CD4-positive, CD25-positive, alpha-beta regulatory T cell (primary cell): Measurements from ENCODE around the gene CLHC1. TPM values are rescaled to one million over a fixed set of nuclear protein-coding genes. Genes with fewer than 3 reads are reported as not detected.

ENCODE experiments used
- ATAC-seq, 2 donors: fragments of 150-1000 bp; cut with Tn5 transposase; one replicate each; pipeline ENCODE4 v1.10.0; 2021; ENCODE audit warnings: low read depth in 2 of 2, moderate number of reproducible peaks in 2 of 2, moderate library complexity in 1 of 2
- DNase-seq, 3 donors: peaks; one replicate each; pipeline versions ENCODE4 v3.0.0 to v3.0.0-alpha.2; 2012 to 2022; ENCODE audit warnings: mixed read lengths in 1 of 3
- H3K27ac ChIP-seq: one replicate; pipeline ENCODE4 v1.7.0; 2013; ENCODE audit warnings: mild to moderate bottlenecking, low read length; ENCODE audit not compliant: insufficient read depth, poor library complexity, severe bottlenecking
- H3K27me3 ChIP-seq: one replicate; pipeline ENCODE4 v1.7.0; 2013; ENCODE audit warnings: low read length; ENCODE audit not compliant: control insufficient read depth, insufficient read depth
- H3K36me3 ChIP-seq: one replicate; pipeline ENCODE4 v1.7.0; 2013; ENCODE audit warnings: mild to moderate bottlenecking, low read length, moderate library complexity; ENCODE audit not compliant: control insufficient read depth, insufficient read depth
- H3K4me1 ChIP-seq: 2 replicates; pipeline ENCODE4 v1.7.0; 2013; ENCODE audit warnings: mild to moderate bottlenecking, low read length; ENCODE audit not compliant: insufficient read depth, control insufficient read depth, poor library complexity, severe bottlenecking
- H3K4me3 ChIP-seq: one replicate; pipeline ENCODE4 v1.7.0; 2013; ENCODE audit warnings: low read depth, mild to moderate bottlenecking, low read length, moderate library complexity
- H3K9me3 ChIP-seq, 2 experiments: 1 replicate in 1 of 2; 2 replicates in 1 of 2; pipeline ENCODE4 v1.7.0; 2013; ENCODE audit warnings: low read length in 2 of 2, mild to moderate bottlenecking in 1 of 2, moderate library complexity in 1 of 2; ENCODE audit not compliant: control insufficient read depth in 2 of 2
- H3K27ac Mint-ChIP-seq, 3 donors: one replicate each; pipeline ENCODE4 v1.8.0; 2020 to 2022; ENCODE audit warnings: mild to moderate bottlenecking in 3 of 3, mixed read lengths in 3 of 3, moderate library complexity in 2 of 3
- H3K27me3 Mint-ChIP-seq: one replicate; pipeline ENCODE4 v1.8.0; 2022; ENCODE audit warnings: mild to moderate bottlenecking, mixed read lengths
- H3K36me3 Mint-ChIP-seq: one replicate; pipeline ENCODE4 v1.8.0; 2020; ENCODE audit warnings: mixed read lengths
- H3K4me1 Mint-ChIP-seq, 4 donors: one replicate each; pipeline ENCODE4 v1.8.0; 2020 to 2022; ENCODE audit warnings: mixed read lengths in 4 of 4, mild to moderate bottlenecking in 1 of 4
- H3K4me3 Mint-ChIP-seq, 4 donors: one replicate each; pipeline ENCODE4 v1.8.0; 2020 to 2022; ENCODE audit warnings: mild to moderate bottlenecking in 4 of 4, mixed read lengths in 4 of 4, moderate library complexity in 3 of 4
- H3K9me3 Mint-ChIP-seq, 7 donors: one replicate each; pipeline ENCODE4 v1.8.0; 2020 to 2022; ENCODE audit warnings: mixed read lengths in 7 of 7, mild to moderate bottlenecking in 3 of 7, moderate library complexity in 2 of 7
- polyA plus RNA-seq, 4 donors: library from polyadenylated mRNA; unstranded; fragments of 300-500 nt; fragmentation: Illumina TruSeq; gene quantifications; one replicate each; pipeline ENCODE4 v1.2.3, GENCODE V29; 2021
- total RNA-seq: library from RNA; stranded (reverse); gene quantifications from one replicate; pipeline ENCODE4 v1.2.3, GENCODE V29; 2022

CLHC1 gene
- total and polyA plus RNA-seq, 5 donors from 2014 or later, result 1.6 to 10.6 (median 2.1) TPM

DNA sequence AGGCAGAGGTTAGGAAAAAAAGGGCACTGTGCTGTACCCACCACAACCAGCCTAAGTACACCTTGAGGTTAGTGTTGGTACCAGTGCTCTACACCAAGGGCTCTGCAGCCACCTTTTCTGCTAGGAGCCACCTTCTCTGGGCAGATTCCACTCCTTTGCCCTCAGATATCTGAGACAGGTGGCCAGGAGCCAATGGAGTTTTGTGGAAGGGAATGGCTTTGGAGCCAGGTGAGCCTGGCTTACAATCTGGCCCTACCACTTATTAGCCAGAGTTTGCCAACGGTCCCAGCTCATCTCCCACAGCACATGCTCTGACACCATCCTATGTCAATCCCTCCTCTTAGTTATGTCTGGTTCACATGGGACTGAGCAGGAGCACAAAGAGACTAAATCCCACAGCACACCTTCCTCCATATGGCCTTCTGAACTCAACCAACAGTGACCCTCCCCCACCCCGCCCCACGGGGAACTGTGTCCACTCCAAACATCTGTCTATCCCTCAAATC lies 77.5 kb downstream of the CLHC1 start:
- H3K36me3 ChIP-seq, result no peaks in the 10 kb centered on the region
- no peak for ATAC-seq
- no peak for DNase-seq
- H3K27ac Mint-ChIP-seq, result peak overlapping the region in 1 of 3 donors; percentile 35
- no peak overlapping the region for H3K4me3 ChIP-seq
- no peaks in the 10 kb centered on the region for H3K36me3 Mint-ChIP-seq
- no peak overlapping the region for H3K4me3 Mint-ChIP-seq
- H3K9me3 ChIP-seq, result no peaks in the 10 kb centered on the region
- H3K27me3 ChIP-seq, result no peaks in the 10 kb centered on the region
- peaks cover 0 to 14% (median 4%) of the 10 kb centered on the region in 4 donors for H3K4me1 Mint-ChIP-seq
- H3K4me1 ChIP-seq, result no peaks in the 10 kb centered on the region
- H3K9me3 Mint-ChIP-seq, result no peaks in the 10 kb centered on the region
- H3K27me3 Mint-ChIP-seq, result no peaks in the 10 kb centered on the region
- no peak overlapping the region for H3K27ac ChIP-seq

DNA sequence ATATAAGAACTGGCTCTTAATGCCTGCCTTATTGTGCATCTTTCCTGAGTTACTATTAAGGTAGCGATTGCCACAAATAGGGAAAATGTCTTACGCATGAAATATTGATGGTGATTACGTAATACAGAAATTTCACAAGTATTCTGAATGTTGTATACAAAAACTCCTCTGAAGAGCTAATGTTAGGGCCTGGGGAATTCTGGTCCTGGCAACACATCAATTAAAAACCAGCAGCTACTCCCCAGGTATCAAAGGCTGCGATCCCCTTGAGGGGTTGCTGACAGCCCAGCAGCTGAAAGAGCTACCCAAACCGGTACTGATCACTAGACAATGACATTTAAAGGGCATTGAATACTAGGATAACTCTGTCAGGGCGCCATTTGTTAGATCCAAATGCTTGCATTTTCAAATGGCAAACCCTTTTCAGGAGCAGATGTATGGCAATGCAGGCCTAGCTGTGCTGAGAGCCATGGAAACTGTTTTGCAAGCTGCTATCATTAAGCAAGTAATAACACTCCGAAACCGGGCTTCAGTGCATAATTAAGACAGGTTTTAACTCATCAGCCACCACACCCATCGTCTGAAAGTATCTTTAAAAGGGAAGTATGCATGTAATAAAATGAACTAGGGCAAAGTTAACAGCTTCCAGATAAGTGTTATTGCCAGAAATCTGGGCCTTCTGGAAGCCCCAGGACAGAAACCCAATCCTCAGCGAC lies 78.4 kb downstream of the CLHC1 start:
- no peak overlapping the region for H3K4me3 Mint-ChIP-seq
- H3K4me1 ChIP-seq, result no peaks in the 10 kb centered on the region
- no peak overlapping the region for H3K4me3 ChIP-seq
- H3K36me3 Mint-ChIP-seq, result no peaks in the 10 kb centered on the region
- H3K9me3 Mint-ChIP-seq, result no peaks in the 10 kb centered on the region
- ATAC-seq (no peak), DNase-seq (no peak)
- no peak overlapping the region for H3K27ac ChIP-seq
- H3K27me3 Mint-ChIP-seq, result no peaks in the 10 kb centered on the region
- H3K27me3 ChIP-seq, result no peaks in the 10 kb centered on the region
- H3K36me3 ChIP-seq, result no peaks in the 10 kb centered on the region
- H3K4me1 Mint-ChIP-seq, result peaks cover 0 to 14% (median 4%) of the 10 kb centered on the region in 4 donors
- H3K27ac Mint-ChIP-seq, result no peak overlapping the region
- no peaks in the 10 kb centered on the region for H3K9me3 ChIP-seq

GRCh38 chr2:55152475-55153412 lies 79.3 kb downstream of the CLHC1 start:
- H3K9me3 Mint-ChIP-seq, result no peaks in the 10 kb centered on the region
- Histone ChIP-seq H3K9me3 (no peaks in the 10 kb centered on the region), H3K4me1 (no peaks in the 10 kb centered on the region), H3K27me3 (no peaks in the 10 kb centered on the region), H3K4me3 (no peak overlapping the region), H3K27ac (no peak overlapping the region), H3K36me3 (no peaks in the 10 kb centered on the region)
- peaks cover 0 to 14% (median 4%) of the 10 kb centered on the region in 4 donors for H3K4me1 Mint-ChIP-seq
- H3K27ac Mint-ChIP-seq, result no peak overlapping the region
- no peaks in the 10 kb centered on the region for H3K36me3 Mint-ChIP-seq
- no peak overlapping the region for H3K4me3 Mint-ChIP-seq
- H3K27me3 Mint-ChIP-seq, result no peaks in the 10 kb centered on the region
- no peak for ATAC-seq
- DNase-seq, result no peak

GRCh38 chr2:55151733-55152433 lies 80.2 kb downstream of the CLHC1 start:
- no peaks in the 10 kb centered on the region for H3K9me3 Mint-ChIP-seq
- no peaks in the 10 kb centered on the region for H3K36me3 Mint-ChIP-seq
- H3K27me3 Mint-ChIP-seq, result no peaks in the 10 kb centered on the region
- DNase-seq, result no peak
- Histone ChIP-seq H3K4me1 (no peaks in the 10 kb centered on the region), H3K27me3 (no peaks in the 10 kb centered on the region), H3K4me3 (no peak overlapping the region), H3K36me3 (no peaks in the 10 kb centered on the region), H3K27ac (no peak overlapping the region), H3K9me3 (no peaks in the 10 kb centered on the region)
- ATAC-seq, result no peak
- H3K4me3 Mint-ChIP-seq, result no peak overlapping the region
- H3K4me1 Mint-ChIP-seq, result peaks cover 0 to 10% (median 2%) of the 10 kb centered on the region in 4 donors
- peak overlapping the region in 1 of 3 donors; percentile 9 for H3K27ac Mint-ChIP-seq

DNA sequence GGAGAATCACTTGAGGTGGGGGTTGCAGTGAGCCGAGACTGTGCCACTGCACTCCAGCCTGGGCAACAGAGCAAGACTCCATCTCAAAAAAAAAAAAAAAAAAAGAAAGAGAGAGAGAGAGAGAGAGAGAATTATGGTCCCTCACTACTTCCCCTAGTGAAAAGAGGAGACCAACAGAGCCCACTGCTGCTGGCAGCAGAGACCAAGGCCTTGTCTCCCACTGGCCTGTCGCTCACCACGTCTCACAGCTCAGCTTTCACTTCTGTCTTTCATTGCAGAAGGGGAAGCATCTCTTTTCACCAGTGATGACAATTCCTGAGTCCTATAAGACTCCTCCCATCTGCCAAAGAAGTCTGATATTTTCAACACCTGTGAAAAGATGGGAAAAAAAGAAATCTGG lies 81.3 kb downstream of the CLHC1 start:
- Histone ChIP-seq H3K36me3 (no peaks in the 10 kb centered on the region), H3K27me3 (no peaks in the 10 kb centered on the region), H3K4me1 (no peaks in the 10 kb centered on the region), H3K27ac (no peak overlapping the region), H3K4me3 (no peak overlapping the region), H3K9me3 (no peaks in the 10 kb centered on the region)
- Mint-ChIP-seq H3K27ac (peak overlapping the region in 1 of 3 donors; percentile 9), H3K4me3 (no peak overlapping the region), H3K4me1 (peaks cover 0 to 8% (median 0%) of the 10 kb centered on the region in 4 donors), H3K27me3 (no peaks in the 10 kb centered on the region), H3K9me3 (no peaks in the 10 kb centered on the region), H3K36me3 (no peaks in the 10 kb centered on the region)
- ATAC-seq, result no peak
- DNase-seq, result no peak

DNA sequence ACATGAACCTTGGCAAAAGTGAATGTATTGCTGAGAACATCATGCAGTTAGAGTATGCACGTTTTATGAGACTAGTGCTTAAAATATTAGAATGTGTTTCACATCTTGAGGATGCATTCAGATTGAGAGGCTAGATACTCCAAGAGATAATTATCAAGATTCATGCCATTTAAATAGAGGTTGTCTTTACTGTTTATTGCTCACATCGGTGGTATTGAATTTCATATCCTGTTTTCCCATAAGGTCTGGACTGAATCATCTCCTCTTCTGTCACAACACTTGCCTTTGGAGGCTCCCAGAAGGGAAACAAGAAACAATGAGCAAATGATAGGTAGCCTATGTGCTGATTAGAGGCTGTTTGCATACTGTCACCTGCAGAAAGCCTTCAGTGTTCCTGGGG lies 83.8 kb downstream of the CLHC1 start:
- no peak for ATAC-seq
- no peak overlapping the region for H3K27ac ChIP-seq
- no peak overlapping the region for H3K4me3 Mint-ChIP-seq
- no peak overlapping the region for H3K27ac Mint-ChIP-seq
- no peak for DNase-seq
- no peak overlapping the region for H3K4me3 ChIP-seq
- H3K4me1 Mint-ChIP-seq, result peaks cover 0 to 8% (median 0%) of the 10 kb centered on the region in 4 donors
- no peaks in the 10 kb centered on the region for H3K36me3 Mint-ChIP-seq
- H3K36me3 ChIP-seq, result no peaks in the 10 kb centered on the region
- no peaks in the 10 kb centered on the region for H3K9me3 ChIP-seq
- no peaks in the 10 kb centered on the region for H3K27me3 Mint-ChIP-seq
- H3K9me3 Mint-ChIP-seq, result peaks cover 0 to 1% (median 0%) of the 10 kb centered on the region in 7 donors
- H3K27me3 ChIP-seq, result no peaks in the 10 kb centered on the region
- H3K4me1 ChIP-seq, result no peaks in the 10 kb centered on the region

GRCh38 chr2:55147531-55147930 lies 84.6 kb downstream of the CLHC1 start:
- no peaks in the 10 kb centered on the region for H3K36me3 ChIP-seq
- Mint-ChIP-seq H3K36me3 (no peaks in the 10 kb centered on the region), H3K4me1 (peaks cover 1 to 10% (median 3%) of the 10 kb centered on the region in 4 donors), H3K4me3 (no peak overlapping the region), H3K27ac (no peak overlapping the region), H3K9me3 (peaks cover 0 to 1% (median 0%) of the 10 kb centered on the region in 7 donors), H3K27me3 (peaks cover 4% of the 10 kb centered on the region)
- ATAC-seq (no peak), DNase-seq (no peak)
- no peak overlapping the region for H3K4me3 ChIP-seq
- no peaks in the 10 kb centered on the region for H3K9me3 ChIP-seq
- no peak overlapping the region for H3K27ac ChIP-seq
- H3K4me1 ChIP-seq, result peaks cover 3% of the 10 kb centered on the region
- H3K27me3 ChIP-seq, result no peaks in the 10 kb centered on the region
